ENCODE measurements around the gene NBL1. TPM values are rescaled to one million over a fixed set of nuclear protein-coding genes. Genes with fewer than 3 reads are reported as not detected.

NBL1 gene
- total and polyA plus RNA-seq, 4 experiments from 2014 or later: 8.9 to 24.6 (median 17.4) TPM

DNA sequence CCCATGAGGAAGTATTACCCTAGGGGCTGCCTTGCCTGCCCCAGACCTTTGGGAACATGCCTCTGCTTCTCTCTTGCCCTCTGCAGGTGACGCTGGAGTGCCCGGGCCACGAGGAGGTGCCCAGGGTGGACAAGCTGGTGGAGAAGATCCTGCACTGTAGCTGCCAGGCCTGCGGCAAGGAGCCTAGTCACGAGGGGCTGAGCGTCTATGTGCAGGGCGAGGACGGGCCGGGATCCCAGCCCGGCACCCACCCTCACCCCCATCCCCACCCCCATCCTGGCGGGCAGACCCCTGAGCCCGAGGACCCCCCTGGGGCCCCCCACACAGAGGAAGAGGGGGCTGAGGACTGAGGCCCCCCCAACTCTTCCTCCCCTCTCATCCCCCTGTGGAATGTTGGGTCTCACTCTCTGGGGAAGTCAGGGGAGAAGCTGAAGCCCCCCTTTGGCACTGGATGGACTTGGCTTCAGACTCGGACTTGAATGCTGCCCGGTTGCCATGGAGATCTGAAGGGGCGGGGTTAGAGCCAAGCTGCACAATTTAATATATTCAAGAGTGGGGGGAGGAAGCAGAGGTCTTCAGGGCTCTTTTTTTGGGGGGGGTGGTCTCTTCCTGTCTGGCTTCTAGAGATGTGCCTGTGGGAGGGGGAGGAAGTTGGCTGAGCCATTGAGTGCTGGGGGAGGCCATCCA lies 12.8 kb downstream of the NBL1 start:
- POLR2A ChIA-PET (ENCODE audit: partially characterized antibody): no interaction called here

DNA sequence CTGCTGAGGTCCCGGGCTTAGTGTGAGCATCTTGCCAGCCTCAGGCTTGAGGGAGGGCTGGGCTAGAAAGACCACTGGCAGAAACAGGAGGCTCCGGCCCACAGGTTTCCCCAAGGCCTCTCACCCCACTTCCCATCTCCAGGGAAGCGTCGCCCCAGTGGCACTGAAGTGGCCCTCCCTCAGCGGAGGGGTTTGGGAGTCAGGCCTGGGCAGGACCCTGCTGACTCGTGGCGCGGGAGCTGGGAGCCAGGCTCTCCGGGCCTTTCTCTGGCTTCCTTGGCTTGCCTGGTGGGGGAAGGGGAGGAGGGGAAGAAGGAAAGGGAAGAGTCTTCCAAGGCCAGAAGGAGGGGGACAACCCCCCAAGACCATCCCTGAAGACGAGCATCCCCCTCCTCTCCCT lies 13.4 kb downstream of the NBL1 start:
- DNase-seq: no peak
- intact Hi-C loops (cut with micrococcal nuclease): no loop called here
- peaks cover 13% of the 10 kb centered on the region for H3K4me1 ChIP-seq (ENCODE audit: insufficient read depth, low read length)
- no peak overlapping the region for H3K4me3 ChIP-seq (ENCODE audit: low read length in 2 of 2)
- H3K9me3 ChIP-seq (ENCODE audit: control insufficient read depth in 1 of 2, low read length in 2 of 2): no peaks in the 10 kb centered on the region
- Mint-ChIP-seq H3K27me3 (peaks cover 0 to 3% of the 10 kb centered on the region in 2 donors), H3K27ac (peak overlapping the region in 1 of 7 donors; percentile 41), H3K4me3 (no peak overlapping the region), H3K9me3 (no peaks in the 10 kb centered on the region), H3K36me3 (peaks cover 0 to 10% of the 10 kb centered on the region in 2 donors), H3K4me1 (peaks cover 10 to 27% (median 17%) of the 10 kb centered on the region in 4 donors)
- CTCF ChIA-PET (ENCODE audit: partially characterized antibody): interaction anchor here (1.4 kb wide), 1 partner anchor 478 kb away, joined by 3 read pairs; no protein-coding TSS in a partner anchor
- H3K27ac ChIP-seq (ENCODE audit: low read depth, low read length): no peak overlapping the region
- no peaks in the 10 kb centered on the region for H3K36me3 ChIP-seq (ENCODE audit: insufficient read depth, low read length)
- H3K27me3 ChIP-seq (ENCODE audit: insufficient read depth, low read length): no peaks in the 10 kb centered on the region
- POLR2A ChIA-PET (ENCODE audit: partially characterized antibody): no interaction called here

More for the DNA sequence above, 12.8 kb downstream of the NBL1 start:
- Histone ChIP-seq H3K9me3 (ENCODE audit: control insufficient read depth in 1 of 2, low read length in 2 of 2) (no peaks in the 10 kb centered on the region), H3K4me3 (ENCODE audit: low read length in 2 of 2) (no peak overlapping the region), H3K4me1 (ENCODE audit: insufficient read depth, low read length) (peaks cover 11% of the 10 kb centered on the region), H3K27ac (ENCODE audit: low read depth, low read length) (no peak overlapping the region), H3K36me3 (ENCODE audit: insufficient read depth, low read length) (no peaks in the 10 kb centered on the region), H3K27me3 (ENCODE audit: insufficient read depth, low read length) (no peaks in the 10 kb centered on the region)
- peaks cover 0 to 10% of the 10 kb centered on the region in 2 donors for H3K36me3 Mint-ChIP-seq
- intact Hi-C loops (cut with micrococcal nuclease): no loop called here
- no peak overlapping the region for H3K27ac Mint-ChIP-seq
- H3K9me3 Mint-ChIP-seq: no peaks in the 10 kb centered on the region
- CTCF ChIA-PET (ENCODE audit: partially characterized antibody): interaction anchor here (0.7 to 1.4 kb wide), 2 partner anchors 48 to 477 kb away, joined by 3 read pairs; no protein-coding TSS in a partner anchor
- peaks cover 0 to 3% of the 10 kb centered on the region in 2 donors for H3K27me3 Mint-ChIP-seq
- peaks cover 10 to 25% (median 17%) of the 10 kb centered on the region in 4 donors for H3K4me1 Mint-ChIP-seq
- no peak for DNase-seq
- H3K4me3 Mint-ChIP-seq: no peak overlapping the region

DNA sequence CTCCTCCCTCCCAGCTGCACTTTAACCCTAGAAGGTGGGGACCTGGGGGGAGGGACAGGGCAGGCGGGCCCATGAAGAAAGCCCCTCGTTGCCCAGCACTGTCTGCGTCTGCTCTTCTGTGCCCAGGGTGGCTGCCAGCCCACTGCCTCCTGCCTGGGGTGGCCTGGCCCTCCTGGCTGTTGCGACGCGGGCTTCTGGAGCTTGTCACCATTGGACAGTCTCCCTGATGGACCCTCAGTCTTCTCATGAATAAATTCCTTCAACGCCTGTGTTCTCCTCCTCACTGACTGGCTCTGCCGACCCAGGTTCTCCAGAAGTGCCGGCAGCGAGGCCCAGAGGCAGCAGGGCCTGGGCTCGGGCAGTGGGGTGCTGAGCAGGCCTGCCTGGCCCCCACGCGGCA lies 14.1 kb downstream of the NBL1 start:
- Histone ChIP-seq H3K27me3 (ENCODE audit: insufficient read depth, low read length) (no peaks in the 10 kb centered on the region), H3K4me3 (ENCODE audit: low read length in 2 of 2) (no peak overlapping the region), H3K27ac (ENCODE audit: low read depth, low read length) (no peak overlapping the region), H3K36me3 (ENCODE audit: insufficient read depth, low read length) (no peaks in the 10 kb centered on the region), H3K4me1 (ENCODE audit: insufficient read depth, low read length) (peaks cover 13% of the 10 kb centered on the region), H3K9me3 (ENCODE audit: control insufficient read depth in 1 of 2, low read length in 2 of 2) (no peaks in the 10 kb centered on the region)
- no peak for DNase-seq
- intact Hi-C loops (cut with micrococcal nuclease): no loop called here
- no peak overlapping the region for H3K27ac Mint-ChIP-seq
- peaks cover 0 to 10% of the 10 kb centered on the region in 2 donors for H3K36me3 Mint-ChIP-seq
- H3K9me3 Mint-ChIP-seq: peaks cover 0 to 1% (median 0%) of the 10 kb centered on the region in 8 donors
- peaks cover 0 to 7% of the 10 kb centered on the region in 2 donors for H3K27me3 Mint-ChIP-seq
- ChIA-PET CTCF (ENCODE audit: partially characterized antibody) (interaction anchor here (1.4 kb wide), 1 partner anchor 479 kb away, joined by 3 read pairs; no protein-coding TSS in a partner anchor), POLR2A (ENCODE audit: partially characterized antibody) (no interaction called here)
- peaks cover 10 to 32% (median 18%) of the 10 kb centered on the region in 4 donors for H3K4me1 Mint-ChIP-seq
- no peak overlapping the region for H3K4me3 Mint-ChIP-seq

DNA sequence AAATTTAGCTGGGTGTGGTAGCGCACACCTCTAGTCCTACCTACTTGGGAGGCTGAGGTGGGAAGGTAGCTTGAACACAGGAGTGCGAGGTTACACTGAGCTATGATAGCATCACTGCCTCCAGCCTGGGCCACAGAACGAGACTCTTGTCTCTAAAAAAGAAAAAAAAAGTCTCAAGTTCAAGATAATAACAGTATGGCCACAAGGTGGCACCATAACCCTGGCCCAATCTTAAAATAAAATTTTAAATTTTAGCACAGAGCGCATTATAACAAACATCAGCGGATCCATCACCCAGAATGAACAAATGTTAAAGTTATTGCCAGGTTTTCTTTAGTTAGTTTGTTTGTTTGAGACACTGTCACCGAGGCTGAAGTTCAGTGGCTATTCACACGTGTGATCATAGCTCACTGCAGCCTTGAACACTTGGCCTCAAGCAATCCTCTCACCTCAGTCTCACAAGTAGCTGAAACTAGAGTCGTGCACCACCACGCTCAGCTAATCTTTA lies 17.7 kb downstream of the NBL1 start:
- Histone ChIP-seq H3K4me3 (ENCODE audit: low read length in 2 of 2) (no peak overlapping the region), H3K27ac (ENCODE audit: low read depth, low read length) (no peak overlapping the region), H3K27me3 (ENCODE audit: insufficient read depth, low read length) (no peaks in the 10 kb centered on the region), H3K9me3 (ENCODE audit: control insufficient read depth in 1 of 2, low read length in 2 of 2) (no peaks in the 10 kb centered on the region), H3K36me3 (ENCODE audit: insufficient read depth, low read length) (no peaks in the 10 kb centered on the region), H3K4me1 (ENCODE audit: insufficient read depth, low read length) (peaks cover 27% of the 10 kb centered on the region)
- intact Hi-C loops (cut with micrococcal nuclease): loop anchor here (1.0 to 2.0 kb wide), 2 partner anchors 27 to 43 kb away; no protein-coding TSS in a partner anchor
- H3K4me3 Mint-ChIP-seq: peak overlapping the region in 1 of 8 donors; percentile 54
- POLR2A ChIA-PET (ENCODE audit: partially characterized antibody): interaction anchor here (0.5 to 1.8 kb wide), 4 partner anchors 9 to 44 kb away, joined by 3 to 8 read pairs (median 3); no protein-coding TSS in a partner anchor
- peaks cover 0 to 2% of the 10 kb centered on the region in 2 donors for H3K36me3 Mint-ChIP-seq
- H3K4me1 Mint-ChIP-seq: peaks cover 18 to 43% (median 29%) of the 10 kb centered on the region in 4 donors
- peaks cover 0 to 1% (median 0%) of the 10 kb centered on the region in 8 donors for H3K9me3 Mint-ChIP-seq
- CTCF ChIA-PET (ENCODE audit: partially characterized antibody): interaction anchor here (0.6 to 6.6 kb wide), 59 partner anchors 8 to 527 kb away, joined by 3 to 177 read pairs (median 4); partner anchors contain the start of genes AKR7A2, EMC1 and SLC66A1
- peaks cover 0 to 18% of the 10 kb centered on the region in 2 donors for H3K27me3 Mint-ChIP-seq
- peak in 4 of 5 donors; percentile 49 to 66 (median 60) for DNase-seq
- peak overlapping the region in 2 of 7 donors; percentile 71 to 74 for H3K27ac Mint-ChIP-seq

DNA sequence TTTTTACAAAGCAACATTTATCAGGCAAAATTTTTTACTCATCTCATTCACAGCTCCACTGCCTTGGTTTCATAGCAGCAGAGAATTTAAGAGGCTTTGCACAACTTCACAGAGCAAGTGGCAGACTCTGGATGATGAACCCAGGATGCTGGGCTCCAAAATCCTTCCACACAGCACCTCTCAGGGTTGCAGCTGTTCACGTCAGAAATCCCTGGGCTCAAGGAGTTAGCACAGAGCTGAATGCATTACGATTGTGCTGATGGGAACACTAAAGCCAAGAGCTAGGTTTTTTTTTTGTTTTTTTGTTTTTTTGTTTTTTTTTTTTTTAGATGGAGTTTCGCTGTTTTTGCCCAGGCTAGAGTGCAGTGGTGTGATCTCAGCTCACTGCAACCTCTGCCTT lies 18.2 kb downstream of the NBL1 start:
- ChIA-PET POLR2A (ENCODE audit: partially characterized antibody) (interaction anchor here (0.5 to 1.8 kb wide), 4 partner anchors 9 to 43 kb away, joined by 3 to 8 read pairs (median 3); no protein-coding TSS in a partner anchor), CTCF (ENCODE audit: partially characterized antibody) (interaction anchor here (0.5 to 6.6 kb wide), 56 partner anchors 9 to 528 kb away, joined by 3 to 177 read pairs (median 4); partner anchors contain the start of genes AKR7A2, EMC1 and SLC66A1)
- Histone ChIP-seq H3K4me1 (ENCODE audit: insufficient read depth, low read length) (peaks cover 27% of the 10 kb centered on the region), H3K36me3 (ENCODE audit: insufficient read depth, low read length) (no peaks in the 10 kb centered on the region), H3K4me3 (ENCODE audit: low read length in 2 of 2) (no peak overlapping the region), H3K27ac (ENCODE audit: low read depth, low read length) (no peak overlapping the region), H3K9me3 (ENCODE audit: control insufficient read depth in 1 of 2, low read length in 2 of 2) (no peaks in the 10 kb centered on the region), H3K27me3 (ENCODE audit: insufficient read depth, low read length) (no peaks in the 10 kb centered on the region)
- Mint-ChIP-seq H3K36me3 (peaks cover 0 to 2% of the 10 kb centered on the region in 2 donors), H3K27me3 (peaks cover 0 to 22% of the 10 kb centered on the region in 2 donors), H3K4me1 (peaks cover 20 to 48% (median 33%) of the 10 kb centered on the region in 4 donors), H3K9me3 (peaks cover 0 to 1% (median 0%) of the 10 kb centered on the region in 8 donors), H3K27ac (peak overlapping the region in 1 of 7 donors; percentile 71), H3K4me3 (no peak overlapping the region)
- DNase-seq: no peak
- intact Hi-C loops (cut with micrococcal nuclease): no loop called here

DNA sequence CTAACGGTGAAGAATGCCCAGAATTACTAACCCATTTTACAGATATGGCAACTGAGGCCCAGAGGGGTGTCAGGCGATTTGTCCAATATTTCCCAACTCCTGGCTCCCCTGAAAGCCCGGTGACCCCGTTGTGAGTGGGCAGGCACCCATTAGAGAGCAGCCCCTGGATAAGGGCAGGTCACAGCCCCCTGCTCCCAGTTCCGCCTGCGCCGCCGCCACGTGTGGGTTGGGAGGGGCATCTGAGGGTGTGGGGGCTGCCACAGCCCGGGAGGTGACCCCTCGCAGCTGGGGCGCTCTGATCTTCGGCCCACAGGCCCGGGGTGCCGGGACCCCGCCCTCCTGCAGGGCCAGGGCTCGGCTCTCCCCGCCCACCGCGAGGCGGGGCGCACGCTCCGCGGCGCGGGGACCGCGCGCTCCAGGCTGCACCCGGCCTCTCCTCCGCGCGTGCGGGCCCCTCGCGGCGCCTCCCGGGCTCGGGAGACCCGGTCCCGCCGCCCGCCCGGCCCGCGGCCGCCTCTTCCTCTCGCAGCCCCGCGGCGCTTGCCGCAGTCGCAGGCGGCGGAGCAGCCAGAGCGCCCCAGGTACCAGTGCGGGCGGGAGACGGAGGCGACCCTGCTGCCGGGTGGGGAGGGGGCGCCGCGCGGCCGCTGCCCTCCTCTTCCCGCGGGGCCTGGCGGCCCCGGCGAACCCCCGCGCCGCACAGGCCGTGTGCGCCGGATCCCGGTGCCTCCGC lies 20.5 kb downstream of the NBL1 start, which contains the start of gene HTR6:
Gene HTR6 (plus strand): TSS at position 423 of the 733 bp plus-strand sequence. CDS start 879 bp downstream, outside the sequence.
- no peaks in the 10 kb centered on the region for H3K36me3 ChIP-seq (ENCODE audit: insufficient read depth, low read length)
- POLR2A ChIA-PET (ENCODE audit: partially characterized antibody): no interaction called here
- H3K27ac Mint-ChIP-seq: peak within 1 kb of the TSS in 3 of 7 donors; percentile 44 to 73 (median 70)
- peaks cover 0 to 22% of the 10 kb centered on the region in 2 donors for H3K27me3 Mint-ChIP-seq
- H3K4me1 ChIP-seq (ENCODE audit: insufficient read depth, low read length): peaks cover 24% of the 10 kb centered on the region
- peak within 1 kb of the TSS; percentile 51 to 85 (median 80) for H3K4me3 Mint-ChIP-seq
- H3K27me3 ChIP-seq (ENCODE audit: insufficient read depth, low read length): no peaks in the 10 kb centered on the region
- H3K4me3 ChIP-seq (ENCODE audit: low read length in 2 of 2): peak within 1 kb of the TSS; percentile 32 to 43
- CTCF ChIA-PET (ENCODE audit: partially characterized antibody): interaction anchor here (1.1 to 6.6 kb wide), 4 partner anchors 13 to 39 kb away, joined by 3 to 177 read pairs (median 4); no protein-coding TSS in a partner anchor
- peak in 4 of 5 donors; percentile 23 to 50 (median 38) for DNase-seq
- no peak within 1 kb of the TSS for H3K27ac ChIP-seq (ENCODE audit: low read depth, low read length)
- peaks cover 0 to 3% (median 0%) of the 10 kb centered on the region in 8 donors for H3K9me3 Mint-ChIP-seq
- no peaks in the 10 kb centered on the region for H3K9me3 ChIP-seq (ENCODE audit: control insufficient read depth in 1 of 2, low read length in 2 of 2)
- H3K36me3 Mint-ChIP-seq: no peaks in the 10 kb centered on the region
- intact Hi-C loops (cut with micrococcal nuclease): no loop called here
- H3K4me1 Mint-ChIP-seq: peaks cover 18 to 41% (median 32%) of the 10 kb centered on the region in 4 donors

Data from CD4-positive, alpha-beta memory T cell (primary cell).